ENCODE data around the gene RFX7.
"Not testable (repeated sequence)": the region's sequence is repeated elsewhere in the genome, so short reads cannot be mapped to it uniquely, and the experiment has no call there.

Gene RFX7

DNA sequence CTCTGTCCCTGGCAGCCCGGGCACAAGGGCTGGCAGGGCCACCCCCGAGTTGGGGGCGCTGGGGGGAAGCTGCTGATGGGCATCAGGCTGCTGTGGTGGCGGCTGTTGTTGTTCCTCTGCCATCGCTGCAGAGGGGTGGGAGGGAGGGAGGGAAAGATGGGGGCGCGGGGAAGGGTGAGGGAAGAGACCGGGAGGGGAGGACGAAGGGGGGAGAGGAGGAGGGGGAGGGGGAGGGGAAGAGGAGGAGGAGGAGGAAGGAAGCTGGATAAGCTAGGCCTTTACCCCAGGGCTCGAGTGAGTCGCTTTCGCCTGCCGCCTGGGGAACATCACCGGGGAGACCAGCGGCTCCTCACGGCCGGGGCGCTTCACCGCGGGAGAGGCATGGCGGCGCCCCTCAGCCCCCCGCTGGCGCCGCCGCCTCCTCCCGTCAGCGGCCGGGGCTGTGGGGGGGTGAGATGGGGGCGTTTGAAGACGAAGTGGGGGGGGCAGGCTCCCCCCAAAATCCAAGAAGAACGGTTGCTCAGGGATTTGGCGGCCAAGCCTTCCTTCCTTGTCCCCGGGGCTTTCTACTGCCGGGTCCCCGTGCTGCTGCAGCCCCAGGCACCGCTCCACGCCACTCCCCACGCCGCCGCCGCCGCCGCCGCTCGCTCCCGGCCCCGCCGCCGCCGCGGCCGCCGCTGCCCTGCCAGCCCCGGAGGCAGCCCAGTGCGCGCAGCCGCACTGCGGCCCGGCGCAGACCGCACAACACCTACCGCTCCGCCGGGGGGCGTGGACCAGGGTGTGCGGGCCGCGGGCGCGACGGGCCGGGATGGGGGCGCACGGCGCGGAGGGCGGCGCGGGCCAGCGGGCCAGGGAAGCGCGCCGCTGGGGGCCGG lies at the start of gene RFX7:
RFX7 (minus strand) TSS at position 717 of the 875 bp plus-strand sequence; CDS start at position 123, 594 bp downstream.
- Mint-ChIP-seq H3K27ac (peak within 1 kb of the TSS; percentile 93), H3K9me3 (no peaks in the 10 kb centered on the region), H3K4me3 (peak within 1 kb of the TSS; percentile 87), H3K36me3 (peaks cover 16% of the 10 kb centered on the region), H3K27me3 (peaks cover 3% of the 10 kb centered on the region), H3K4me1 (peaks cover 41% of the 10 kb centered on the region)
- CTCF ChIA-PET, result no interaction called here
- peak; percentile 80 for DNase-seq

DNA sequence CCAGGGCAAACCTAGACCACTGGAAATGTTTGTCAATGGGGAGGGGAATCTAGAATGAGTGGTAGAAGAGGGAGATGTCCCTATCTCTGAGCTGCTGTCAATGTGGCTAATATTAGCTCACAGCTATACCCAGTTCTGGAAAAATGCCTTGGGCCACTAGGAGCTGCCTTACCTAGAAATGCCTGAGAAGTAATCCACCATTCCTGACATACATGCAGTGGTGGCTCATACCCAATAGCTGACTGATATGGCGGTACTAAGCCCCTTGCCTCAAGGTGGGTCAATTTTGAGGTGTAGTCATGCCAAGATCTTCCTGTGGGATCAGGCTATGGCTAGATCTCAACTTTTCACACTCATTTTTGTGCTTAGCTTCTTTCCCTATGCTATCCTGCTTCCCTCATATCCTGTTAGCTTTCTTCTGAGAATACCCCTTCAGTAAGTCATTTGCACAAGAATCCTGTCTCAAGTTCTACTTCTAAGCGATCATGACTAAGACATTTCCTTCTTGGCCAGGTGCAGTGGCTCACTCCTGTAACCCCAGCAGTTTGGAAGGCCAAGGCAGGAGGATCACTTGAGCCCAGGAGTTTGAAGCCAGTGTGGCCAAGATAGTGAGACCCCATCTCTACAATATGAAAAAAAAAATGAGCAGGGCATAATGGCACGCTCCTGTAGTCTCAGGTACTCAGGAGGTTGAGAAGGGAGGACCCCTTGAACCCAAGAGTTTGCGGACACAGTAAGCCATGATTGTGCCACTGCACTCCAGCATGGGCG lies 49.1 kb upstream of the RFX7 start:
- CTCF ChIA-PET, result no interaction called here
- Mint-ChIP-seq H3K27me3 (peaks cover 3% of the 10 kb centered on the region), H3K27ac (no peak overlapping the region)

DNA sequence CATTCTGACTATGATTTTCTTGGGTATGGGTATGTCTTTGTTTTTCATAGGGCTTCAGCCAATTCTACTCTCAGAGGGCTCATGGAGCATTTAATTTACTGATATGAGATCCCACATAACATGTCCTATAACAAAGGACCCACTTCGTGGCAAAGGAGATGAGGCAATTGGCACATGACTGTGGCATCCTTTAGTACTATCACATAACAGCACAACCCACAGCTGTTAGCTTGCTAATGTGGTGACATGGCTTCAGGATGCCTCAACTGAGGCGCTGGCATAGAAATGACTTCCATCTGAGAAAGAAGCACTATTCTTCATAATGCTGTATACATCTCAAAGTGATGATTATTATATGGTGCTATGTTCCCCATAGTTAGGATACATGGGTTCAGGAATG lies 48.1 kb upstream of the RFX7 start:
- CTCF ChIA-PET, result no interaction called here
- Mint-ChIP-seq H3K4me3 (no peak overlapping the region), H3K27me3 (peaks cover 3% of the 10 kb centered on the region)

More for the DNA sequence above, 49.1 kb upstream of the RFX7 start:
- DNase-seq, result no peak
- H3K36me3 Mint-ChIP-seq, result no peaks in the 10 kb centered on the region
- H3K9me3 Mint-ChIP-seq, result no peaks in the 10 kb centered on the region
- no peaks in the 10 kb centered on the region for H3K4me1 Mint-ChIP-seq
- no peak overlapping the region for H3K4me3 Mint-ChIP-seq

DNA sequence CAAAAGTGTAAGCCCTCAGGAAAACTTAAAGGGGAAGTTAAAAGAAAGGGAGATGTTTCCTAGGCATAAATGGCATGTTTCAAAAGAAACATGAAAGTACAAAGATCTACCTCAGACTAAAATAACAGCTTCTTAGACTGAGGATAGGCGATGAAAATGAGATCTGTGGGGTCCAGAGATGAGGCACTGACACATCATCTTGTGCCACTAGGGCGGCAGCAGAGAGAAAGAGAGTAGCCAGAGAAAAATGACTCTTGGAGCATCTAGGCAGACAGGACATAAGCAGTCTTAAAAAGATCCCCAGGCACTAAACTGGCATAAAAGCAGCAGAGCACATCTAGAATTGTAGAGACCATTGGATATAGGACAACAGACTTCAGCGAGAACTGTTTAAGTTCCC lies 42.5 kb upstream of the RFX7 start:
- Mint-ChIP-seq H3K9me3 (no peaks in the 10 kb centered on the region), H3K4me1 (no peaks in the 10 kb centered on the region), H3K4me3 (no peak overlapping the region), H3K36me3 (no peaks in the 10 kb centered on the region), H3K27ac (no peak overlapping the region), H3K27me3 (peaks cover 3% of the 10 kb centered on the region)
- CTCF ChIA-PET, result no interaction called here
- peak; percentile 24 for DNase-seq

More for the DNA sequence above, 48.1 kb upstream of the RFX7 start:
- Mint-ChIP-seq H3K9me3 (no peaks in the 10 kb centered on the region), H3K4me1 (no peaks in the 10 kb centered on the region), H3K36me3 (no peaks in the 10 kb centered on the region), H3K27ac (no peak overlapping the region)
- DNase-seq, result no peak

DNA sequence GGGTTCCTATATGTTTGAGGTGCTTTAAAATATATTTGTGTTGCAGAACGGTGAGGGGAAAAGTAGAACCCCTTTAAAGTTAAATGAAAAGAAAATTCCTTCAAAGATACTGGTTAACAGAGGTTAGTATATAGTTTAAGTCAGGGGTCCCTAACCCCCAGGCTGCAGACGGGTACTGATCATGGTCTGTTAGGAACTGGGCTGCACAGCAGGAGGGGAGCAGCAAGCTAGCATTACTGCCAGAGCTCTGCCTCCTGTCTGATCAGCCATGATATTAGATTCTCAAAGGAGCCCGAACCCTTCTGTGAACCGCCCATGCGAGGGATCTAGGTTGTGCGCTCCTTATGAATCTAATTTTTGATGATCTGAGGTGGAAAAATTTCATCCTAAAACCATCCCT lies 37.5 kb upstream of the RFX7 start:
- Mint-ChIP-seq H3K27me3 (no peaks in the 10 kb centered on the region), H3K4me3 (no peak overlapping the region), H3K9me3 (peaks cover 2% of the 10 kb centered on the region), H3K4me1 (no peaks in the 10 kb centered on the region), H3K27ac (no peak overlapping the region), H3K36me3 (no peaks in the 10 kb centered on the region)
- CTCF ChIA-PET, result no interaction called here
- no peak for DNase-seq

DNA sequence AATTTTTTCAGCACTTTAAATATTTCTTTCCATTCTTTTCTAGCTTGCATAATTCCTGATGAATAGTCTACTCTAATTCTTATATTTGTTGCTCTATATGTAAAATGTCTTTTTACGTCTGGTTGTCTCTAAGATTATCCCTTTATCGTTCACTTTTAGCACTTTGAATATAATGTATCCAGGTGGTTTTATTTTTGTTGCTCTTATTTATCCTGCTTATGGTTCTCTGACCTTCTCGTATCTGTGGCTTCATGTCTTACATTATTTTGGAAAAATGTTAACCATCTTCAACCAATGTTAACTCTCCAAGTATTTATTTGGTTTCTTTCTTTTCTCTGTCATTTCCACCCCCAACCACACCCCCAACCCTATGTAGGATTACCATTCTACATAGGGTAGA lies 30.0 kb upstream of the RFX7 start:
- H3K27ac Mint-ChIP-seq, result no peak overlapping the region
- CTCF ChIA-PET, result no interaction called here
- H3K4me1 Mint-ChIP-seq, result no peaks in the 10 kb centered on the region

DNA sequence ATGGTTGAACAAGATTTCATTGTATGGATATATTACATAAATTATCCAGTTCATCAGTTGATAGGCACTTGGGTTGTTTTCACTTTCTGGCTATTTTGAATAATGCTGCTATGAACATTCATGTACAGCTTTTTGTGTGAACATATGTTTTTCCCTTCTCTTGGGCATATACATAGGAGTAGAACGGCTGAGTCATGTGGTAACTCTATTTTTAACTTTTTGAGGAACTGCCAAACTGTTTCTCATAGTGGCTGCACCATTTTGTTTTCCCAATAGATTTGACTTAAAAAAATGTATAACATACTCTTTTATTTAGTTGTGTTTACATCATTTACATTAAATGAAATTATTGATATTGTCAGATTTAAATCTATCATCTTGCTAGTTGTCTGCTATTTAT lies 28.8 kb upstream of the RFX7 start:
- peaks cover 6% of the 10 kb centered on the region for H3K9me3 Mint-ChIP-seq
- no peaks in the 10 kb centered on the region for H3K36me3 Mint-ChIP-seq
- no peak for DNase-seq
- no peak overlapping the region for H3K4me3 Mint-ChIP-seq
- H3K27me3 Mint-ChIP-seq, result peaks cover 5% of the 10 kb centered on the region
- no peak overlapping the region for H3K27ac Mint-ChIP-seq
- no peaks in the 10 kb centered on the region for H3K4me1 Mint-ChIP-seq
- CTCF ChIA-PET, result no interaction called here

More for the DNA sequence above, 30.0 kb upstream of the RFX7 start:
- Mint-ChIP-seq H3K36me3 (no peaks in the 10 kb centered on the region), H3K9me3 (peaks cover 8% of the 10 kb centered on the region), H3K27me3 (peaks cover 5% of the 10 kb centered on the region), H3K4me3 (no peak overlapping the region)
- DNase-seq, result no peak

DNA sequence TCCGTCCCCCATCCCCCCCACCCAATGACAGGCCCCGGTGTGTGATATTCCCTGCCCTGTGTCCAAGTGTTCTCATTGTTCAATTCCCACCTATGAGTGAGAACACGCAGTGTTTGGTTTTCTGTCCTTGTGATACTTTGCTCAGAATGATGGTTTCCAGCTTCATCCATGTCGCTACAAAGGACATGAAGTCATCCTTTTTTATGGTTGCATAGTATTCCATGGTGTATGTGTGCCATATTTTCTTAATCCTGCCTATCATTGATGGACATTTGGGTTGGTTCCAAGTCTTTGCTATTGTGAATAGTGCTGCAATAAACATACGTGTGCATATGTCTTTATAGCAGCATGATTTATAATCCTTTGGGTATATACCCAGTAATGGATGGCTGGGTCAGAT lies 22.8 kb upstream of the RFX7 start:
- H3K27me3 Mint-ChIP-seq, H3K4me1 Mint-ChIP-seq, DNase-seq, H3K36me3 Mint-ChIP-seq, H3K4me3 Mint-ChIP-seq, CTCF ChIA-PET, H3K27ac Mint-ChIP-seq, H3K9me3 Mint-ChIP-seq: not testable (repeated sequence)

DNA sequence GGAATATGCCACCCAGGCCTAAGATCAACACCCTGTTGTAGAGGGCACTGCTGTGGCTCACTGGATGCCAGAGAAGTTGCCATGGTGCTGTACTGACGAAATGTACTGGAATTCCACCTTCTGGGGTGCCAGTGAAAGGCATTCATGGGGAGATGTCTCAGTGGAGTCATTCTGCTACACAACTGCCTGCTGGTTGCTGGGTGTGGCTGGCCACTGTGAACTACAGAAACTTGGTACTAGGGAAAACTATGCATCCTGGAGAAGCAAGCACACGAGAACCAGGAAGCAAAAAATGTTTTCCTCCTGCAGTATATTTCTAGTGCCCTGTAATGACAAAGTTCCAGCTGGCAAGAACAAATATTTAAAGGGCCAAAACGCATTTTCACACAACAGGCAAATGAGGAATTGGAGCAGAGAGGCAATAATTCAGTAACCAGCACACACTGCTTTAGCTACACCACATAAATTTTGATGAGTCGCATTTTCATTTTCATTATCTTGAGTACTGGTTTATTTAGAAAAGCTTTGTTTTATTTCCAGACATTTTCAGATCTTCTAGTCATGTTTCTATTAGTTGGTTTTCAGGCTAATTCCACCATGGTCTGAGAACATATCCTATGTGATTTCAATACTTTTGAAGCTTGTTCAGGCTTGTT lies 18.3 kb upstream of the RFX7 start:
- H3K4me3 Mint-ChIP-seq, result no peak overlapping the region
- peaks cover 3% of the 10 kb centered on the region for H3K4me1 Mint-ChIP-seq
- no peaks in the 10 kb centered on the region for H3K9me3 Mint-ChIP-seq
- H3K27me3 Mint-ChIP-seq, result peaks cover 7% of the 10 kb centered on the region
- H3K36me3 Mint-ChIP-seq, result no peaks in the 10 kb centered on the region
- no peak for DNase-seq
- CTCF ChIA-PET, result no interaction called here
- H3K27ac Mint-ChIP-seq, result no peak overlapping the region

DNA sequence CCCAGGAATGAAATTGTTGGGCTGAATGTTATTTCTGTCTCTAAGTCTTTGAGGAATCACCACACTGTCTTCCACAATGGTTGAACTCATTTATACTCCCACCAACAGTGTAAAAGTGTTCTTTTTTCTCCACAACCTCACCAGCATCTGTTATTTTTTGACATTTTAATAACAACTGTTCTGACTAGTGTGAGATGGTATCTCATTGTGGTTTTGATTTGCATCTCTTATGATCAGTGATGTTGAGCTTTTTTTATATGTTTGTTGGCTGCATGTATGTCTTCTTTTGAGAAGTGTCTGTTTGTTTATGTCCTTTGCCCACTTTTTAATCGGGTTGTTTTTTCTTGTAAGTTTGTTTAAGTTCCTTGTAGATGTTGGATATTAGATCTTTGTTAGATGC lies 13.6 kb upstream of the RFX7 start:
- H3K4me1 Mint-ChIP-seq, H3K9me3 Mint-ChIP-seq, DNase-seq, CTCF ChIA-PET, H3K27ac Mint-ChIP-seq, H3K4me3 Mint-ChIP-seq, H3K36me3 Mint-ChIP-seq: not testable (repeated sequence)
- H3K27me3 Mint-ChIP-seq, result peaks cover 23% of the 10 kb centered on the region

DNA sequence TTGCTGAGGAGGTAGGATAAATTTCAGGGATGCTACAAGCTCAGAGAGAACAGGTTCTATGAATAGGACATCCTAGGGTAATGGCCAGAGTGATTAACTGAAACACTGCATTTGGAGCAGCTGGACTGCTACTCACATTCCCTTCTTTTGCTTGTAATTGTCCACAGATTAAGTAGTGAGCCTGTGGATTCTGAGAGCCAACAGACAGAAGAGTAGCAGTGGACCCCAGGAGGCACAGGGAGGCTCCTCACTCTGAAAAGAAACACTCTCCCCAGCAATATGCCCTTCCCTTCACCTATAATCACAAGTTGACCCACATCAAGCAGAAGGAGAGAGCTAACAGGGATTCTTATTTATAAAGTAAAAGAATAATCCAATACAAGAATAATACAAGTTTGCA lies 10.6 kb upstream of the RFX7 start:
- H3K9me3 Mint-ChIP-seq, result no peaks in the 10 kb centered on the region
- H3K4me1 Mint-ChIP-seq, result no peaks in the 10 kb centered on the region
- H3K36me3 Mint-ChIP-seq, result no peaks in the 10 kb centered on the region
- peaks cover 23% of the 10 kb centered on the region for H3K27me3 Mint-ChIP-seq
- CTCF ChIA-PET, result no interaction called here
- H3K27ac Mint-ChIP-seq, result no peak overlapping the region
- H3K4me3 Mint-ChIP-seq, result no peak overlapping the region
- DNase-seq, result no peak

DNA sequence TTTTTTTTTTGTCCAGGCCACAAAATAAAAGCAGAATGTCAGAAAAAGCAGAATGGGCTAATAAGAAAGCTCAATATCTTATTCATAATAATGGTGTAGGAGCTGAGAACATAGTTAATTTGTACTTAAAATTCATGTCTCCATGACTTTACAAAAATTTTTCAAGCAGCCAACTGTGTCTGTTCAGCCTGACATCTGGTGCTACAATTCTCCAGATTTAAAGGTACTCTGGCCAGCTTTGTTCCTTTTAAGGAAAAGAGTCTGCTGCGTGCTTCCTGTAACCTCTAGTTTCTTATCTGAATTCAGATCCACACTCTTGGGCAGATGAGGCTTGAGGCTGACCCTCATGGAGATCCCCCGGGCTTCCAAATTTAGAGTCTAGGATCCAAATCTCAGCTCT lies 8.7 kb upstream of the RFX7 start:
- no peak overlapping the region for H3K27ac Mint-ChIP-seq
- CTCF ChIA-PET, result no interaction called here

DNA sequence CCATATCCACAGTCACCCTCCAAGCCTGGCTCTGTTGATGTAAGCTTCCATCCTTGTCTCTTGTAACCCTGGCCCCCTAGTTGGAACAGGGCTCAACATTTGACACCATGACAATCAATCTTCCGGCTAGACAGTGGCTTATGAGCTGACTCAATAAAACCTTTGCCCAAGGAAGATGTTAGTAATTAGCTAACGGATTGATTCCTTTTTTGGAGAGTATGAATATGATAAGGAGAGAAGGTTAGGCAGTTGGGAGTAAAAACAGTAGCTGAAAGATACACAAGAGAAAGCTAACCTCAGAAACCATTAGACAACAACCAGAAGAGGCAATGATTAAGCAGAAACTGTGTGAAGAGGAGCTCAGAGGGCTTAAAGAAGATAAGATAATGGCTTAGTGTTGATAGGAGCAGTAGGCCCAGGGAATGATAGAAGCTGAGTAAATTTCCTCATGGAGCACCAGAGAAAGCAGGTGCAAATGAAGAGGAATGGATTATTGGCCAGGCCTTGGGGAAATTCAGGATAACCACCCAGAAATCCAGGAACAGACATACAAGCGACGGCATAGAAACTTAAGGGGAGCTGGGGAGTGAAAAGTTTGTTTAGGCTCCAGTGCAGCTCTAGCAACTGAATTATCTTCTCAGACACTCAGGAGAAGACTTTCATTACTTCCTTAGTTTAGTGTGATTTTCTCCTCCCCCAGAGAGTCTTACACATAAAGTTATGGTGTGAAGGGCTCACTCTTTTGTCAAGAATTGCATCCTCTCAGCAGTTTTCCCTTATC lies 7.8 kb upstream of the RFX7 start:
- H3K4me1 Mint-ChIP-seq, result no peaks in the 10 kb centered on the region
- DNase-seq, result no peak
- H3K4me3 Mint-ChIP-seq, result no peak overlapping the region
- CTCF ChIA-PET, result interaction anchor here (0.5 to 0.9 kb wide), 3 partner anchors 178 to 389 kb away, joined by 3 read pairs; no protein-coding TSS in a partner anchor
- no peaks in the 10 kb centered on the region for H3K36me3 Mint-ChIP-seq
- H3K9me3 Mint-ChIP-seq, result no peaks in the 10 kb centered on the region
- H3K27ac Mint-ChIP-seq, result no peak overlapping the region
- peaks cover 12% of the 10 kb centered on the region for H3K27me3 Mint-ChIP-seq

More for the DNA sequence above, 8.7 kb upstream of the RFX7 start:
- Mint-ChIP-seq H3K4me1 (no peaks in the 10 kb centered on the region), H3K9me3 (no peaks in the 10 kb centered on the region), H3K27me3 (peaks cover 21% of the 10 kb centered on the region), H3K36me3 (no peaks in the 10 kb centered on the region), H3K4me3 (no peak overlapping the region)
- DNase-seq, result no peak

DNA sequence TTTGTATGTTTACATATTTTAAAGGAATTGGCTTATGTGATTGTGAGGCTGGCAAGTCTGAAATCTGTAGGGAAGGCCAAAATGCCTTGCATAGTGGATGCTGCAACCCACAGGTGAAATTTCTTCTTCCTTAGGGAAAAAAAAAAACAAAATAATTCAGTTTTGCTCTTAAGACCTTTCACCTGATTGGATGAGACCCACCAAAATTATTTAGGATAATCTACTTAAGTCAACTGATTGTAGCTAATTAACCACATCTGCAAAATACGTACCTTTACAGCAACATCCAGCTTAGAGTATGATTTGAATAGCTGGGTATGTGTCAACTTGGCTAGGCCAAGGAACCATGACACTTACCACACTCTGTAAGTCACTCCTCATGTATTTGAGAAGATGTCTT lies 6.9 kb upstream of the RFX7 start:
- Mint-ChIP-seq H3K4me1 (peaks cover 8% of the 10 kb centered on the region), H3K36me3 (no peaks in the 10 kb centered on the region), H3K27me3 (peaks cover 15% of the 10 kb centered on the region), H3K27ac (no peak overlapping the region), H3K9me3 (no peaks in the 10 kb centered on the region), H3K4me3 (no peak overlapping the region)
- CTCF ChIA-PET, result interaction anchor here (0.8 kb wide), 1 partner anchor 176 kb away, joined by 3 read pairs; no protein-coding TSS in a partner anchor
- no peak for DNase-seq

Measured in activated naive CD4-positive, alpha-beta T cell treated with anti-CD3 and anti-CD28 coated beads, Interleukin-2, amount 10 ng/mL, durations not matched to agents 7 days and 5 days (primary cell).